SU-DHL-6 (cell line): Measurements from ENCODE around the gene PID1.

ENCODE experiments used
- CTCF ChIP-seq: fragments of 200-600 bp; sonication (generic); IDR thresholded peaks from one replicate; pipeline ENCODE4 v1.5.1; 2017; ENCODE audit warnings: antibody characterized with exemption, mild to moderate bottlenecking, low read length, moderate library complexity; ENCODE audit not compliant: insufficient read depth, poor library complexity, severe bottlenecking
- EZH2phosphoT487 ChIP-seq: fragments of 200-600 bp; sonication (generic), shearing (Covaris generic); conservative IDR thresholded peaks from 2 replicates; pipeline ENCODE4 v1.6.1; 2018; ENCODE audit warnings: mild to moderate bottlenecking, antibody characterized with exemption, low read length, moderate library complexity, mixed read lengths

- no peak for TF ChIP-seq CTCF
- TF ChIP-seq EZH2phosphoT487: no peak
Observed at GRCh38 chr2:229164545-229165249, 106.4 kb downstream of the PID1 start.
